Measurements from ENCODE around the gene TEX14.

Gene TEX14

GRCh38 chr17:58597371-58597770, 94.5 kb downstream of the TEX14 start:
- no peak overlapping the region for H3K23ac ChIP-seq (ENCODE audit: low read length in 2 of 2)
- WGBS = 93% methylated on average over 3 of the region's 3 CpGs

DNA sequence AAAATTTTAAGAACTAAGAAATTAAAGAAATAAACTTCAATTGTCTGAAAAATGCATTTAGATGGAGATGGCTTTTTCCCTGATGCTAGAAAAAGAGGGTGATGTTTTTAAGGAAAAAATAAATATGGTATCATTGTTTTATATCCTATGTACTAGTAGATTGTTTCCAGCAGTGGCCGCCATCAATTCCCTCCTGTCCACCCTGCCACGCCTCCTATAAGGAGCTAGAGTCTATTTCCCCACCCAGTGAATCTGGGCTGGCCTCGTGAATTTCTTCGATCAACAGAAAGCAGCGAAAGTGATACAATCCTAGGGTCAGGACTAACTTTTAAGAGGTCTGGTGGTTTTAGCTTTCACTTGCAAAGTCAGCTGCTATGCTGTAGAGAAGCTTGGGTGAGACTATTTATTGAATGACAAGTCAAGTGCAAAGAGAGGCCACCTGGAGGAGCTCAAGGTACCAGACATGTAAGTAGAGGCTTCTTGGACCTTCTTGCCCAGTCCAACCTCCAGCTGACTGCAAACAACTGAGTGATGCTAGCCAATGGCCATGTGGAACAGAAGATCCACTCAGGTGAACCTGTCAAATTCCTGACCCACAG, 96.6 kb downstream of the TEX14 start:
- Histone ChIP-seq H2BK15ac (ENCODE audit: low read depth, poor library complexity, severe bottlenecking) (no peak overlapping the region), H3K27ac (ENCODE audit: low read length, poor library complexity, severe bottlenecking) (no peak overlapping the region), H4K91ac (ENCODE audit: low read length) (no peak overlapping the region), H3K4me3 (ENCODE audit: insufficient read depth in 1 of 2, low read depth in 1 of 2, low read length in 2 of 2) (no peak overlapping the region), H2BK120ac (ENCODE audit: low read depth, low read length) (no peak overlapping the region), H3K4ac (ENCODE audit: low read depth in 1 of 2, low read length in 2 of 2) (no peak overlapping the region), H3K27me3 (ENCODE audit: control insufficient read depth in 1 of 2, insufficient read depth in 1 of 2, low read length in 2 of 2) (peaks cover 0 to 10% of the 10 kb centered on the region in 2 experiments), H3K9me3 (ENCODE audit: control insufficient read depth, low read length) (no peaks in the 10 kb centered on the region), H3K9ac (ENCODE audit: low read length) (no peak overlapping the region), H3K14ac (ENCODE audit: low read length in 2 of 2) (no peak overlapping the region), H3K23ac (ENCODE audit: low read length in 2 of 2) (no peak overlapping the region), H4K8ac (ENCODE audit: low read length) (no peak overlapping the region), H2AFZ (ENCODE audit: low read depth, low read length) (no peak overlapping the region), H2AK5ac (ENCODE audit: low read length, severe bottlenecking) (no peak overlapping the region), H2BK5ac (ENCODE audit: low read depth, low read length, poor library complexity, severe bottlenecking) (no peak overlapping the region), H3K4me1 (ENCODE audit: control insufficient read depth, insufficient read depth, low read depth, low read length) (no peaks in the 10 kb centered on the region), H2BK12ac (ENCODE audit: low read length in 2 of 2) (no peak overlapping the region), H3K79me1 (replicated peaks; ENCODE audit: low read length, poor library complexity, severe bottlenecking) (no peaks in the 10 kb centered on the region), H3K18ac (ENCODE audit: low read depth in 1 of 2, low read length in 2 of 2) (no peak overlapping the region), H3K4me2 (ENCODE audit: low read length, poor library complexity, severe bottlenecking) (no peak overlapping the region), H3K36me3 (ENCODE audit: control insufficient read depth in 1 of 2, insufficient read depth in 2 of 2, low read depth in 1 of 2, low read length in 2 of 2) (no peaks in the 10 kb centered on the region)
- 87% methylated on average over 5 of the region's 5 CpGs for WGBS
- no peak for DNase-seq

More at GRCh38 chr17:58597371-58597770, 94.5 kb downstream of the TEX14 start:
- H3K9ac ChIP-seq (ENCODE audit: low read length) = no peak overlapping the region
- no peak for DNase-seq
- H3K36me3 ChIP-seq (ENCODE audit: control insufficient read depth in 1 of 2, insufficient read depth in 2 of 2, low read depth in 1 of 2, low read length in 2 of 2) = no peaks in the 10 kb centered on the region
- H2BK120ac ChIP-seq (ENCODE audit: low read depth, low read length) = no peak overlapping the region
- no peak overlapping the region for H4K8ac ChIP-seq (ENCODE audit: low read length)
- H2AFZ ChIP-seq (ENCODE audit: low read depth, low read length) = no peak overlapping the region
- no peak overlapping the region for H3K4me3 ChIP-seq (ENCODE audit: insufficient read depth in 1 of 2, low read depth in 1 of 2, low read length in 2 of 2)
- no peaks in the 10 kb centered on the region for H3K4me1 ChIP-seq (ENCODE audit: control insufficient read depth, insufficient read depth, low read depth, low read length)
- no peaks in the 10 kb centered on the region for H3K79me1 ChIP-seq (replicated peaks; ENCODE audit: low read length, poor library complexity, severe bottlenecking)
- no peak overlapping the region for H4K91ac ChIP-seq (ENCODE audit: low read length)
- H3K27ac ChIP-seq (ENCODE audit: low read length, poor library complexity, severe bottlenecking) = no peak overlapping the region
- no peak overlapping the region for H3K4me2 ChIP-seq (ENCODE audit: low read length, poor library complexity, severe bottlenecking)
- H3K4ac ChIP-seq (ENCODE audit: low read depth in 1 of 2, low read length in 2 of 2) = no peak overlapping the region
- H3K14ac ChIP-seq (ENCODE audit: low read length in 2 of 2) = no peak overlapping the region
- H2AK5ac ChIP-seq (ENCODE audit: low read length, severe bottlenecking) = no peak overlapping the region
- no peak overlapping the region for H2BK12ac ChIP-seq (ENCODE audit: low read length in 2 of 2)
- H3K27me3 ChIP-seq (ENCODE audit: control insufficient read depth in 1 of 2, insufficient read depth in 1 of 2, low read length in 2 of 2) = peaks cover 0 to 10% of the 10 kb centered on the region in 2 experiments
- H3K9me3 ChIP-seq (ENCODE audit: control insufficient read depth, low read length) = no peaks in the 10 kb centered on the region
- H2BK15ac ChIP-seq (ENCODE audit: low read depth, poor library complexity, severe bottlenecking) = no peak overlapping the region
- H2BK5ac ChIP-seq (ENCODE audit: low read depth, low read length, poor library complexity, severe bottlenecking) = no peak overlapping the region
- no peak overlapping the region for H3K18ac ChIP-seq (ENCODE audit: low read depth in 1 of 2, low read length in 2 of 2)

- Histone ChIP-seq H3K4me1 (ENCODE audit: control insufficient read depth, insufficient read depth, low read depth, low read length) (no peaks in the 10 kb centered on the region), H3K36me3 (ENCODE audit: control insufficient read depth in 1 of 2, insufficient read depth in 2 of 2, low read depth in 1 of 2, low read length in 2 of 2) (no peaks in the 10 kb centered on the region), H2BK12ac (ENCODE audit: low read length in 2 of 2) (no peak overlapping the region), H2BK120ac (ENCODE audit: low read depth, low read length) (no peak overlapping the region), H3K27me3 (ENCODE audit: control insufficient read depth in 1 of 2, insufficient read depth in 1 of 2, low read length in 2 of 2) (peaks cover 0 to 4% of the 10 kb centered on the region in 2 experiments), H4K8ac (ENCODE audit: low read length) (no peak overlapping the region), H3K4me3 (ENCODE audit: insufficient read depth in 1 of 2, low read depth in 1 of 2, low read length in 2 of 2) (no peak overlapping the region), H3K23ac (ENCODE audit: low read length in 2 of 2) (no peak overlapping the region), H3K9ac (ENCODE audit: low read length) (no peak overlapping the region), H2AK5ac (ENCODE audit: low read length, severe bottlenecking) (no peak overlapping the region), H3K18ac (ENCODE audit: low read depth in 1 of 2, low read length in 2 of 2) (no peak overlapping the region), H2BK5ac (ENCODE audit: low read depth, low read length, poor library complexity, severe bottlenecking) (no peak overlapping the region), H2BK15ac (ENCODE audit: low read depth, poor library complexity, severe bottlenecking) (no peak overlapping the region), H3K27ac (ENCODE audit: low read length, poor library complexity, severe bottlenecking) (no peak overlapping the region), H3K4ac (ENCODE audit: low read depth in 1 of 2, low read length in 2 of 2) (no peak overlapping the region), H3K9me3 (ENCODE audit: control insufficient read depth, low read length) (no peaks in the 10 kb centered on the region), H2AFZ (ENCODE audit: low read depth, low read length) (no peak overlapping the region), H3K4me2 (ENCODE audit: low read length, poor library complexity, severe bottlenecking) (no peak overlapping the region), H4K91ac (ENCODE audit: low read length) (no peak overlapping the region), H3K14ac (ENCODE audit: low read length in 2 of 2) (no peak overlapping the region), H3K79me1 (replicated peaks; ENCODE audit: low read length, poor library complexity, severe bottlenecking) (no peaks in the 10 kb centered on the region)
- no peak for DNase-seq
- 94% methylated on average over 1 of the region's 1 CpG for WGBS
Observed at GRCh38 chr17:58593123-58593522, 98.7 kb downstream of the TEX14 start.

- no peaks in the 10 kb centered on the region for H3K9me3 ChIP-seq (ENCODE audit: control insufficient read depth, low read length)
- WGBS = 90% methylated on average over 2 of the region's 6 CpGs
- DNase-seq = no peak
Observed at GRCh38 chr17:58591455-58591854, 100.4 kb downstream of the TEX14 start.

More at GRCh38 chr17:58591455-58591854, 100.4 kb downstream of the TEX14 start:
- Histone ChIP-seq H2BK15ac (ENCODE audit: low read depth, poor library complexity, severe bottlenecking) (no peak overlapping the region), H3K14ac (ENCODE audit: low read length in 2 of 2) (no peak overlapping the region), H2BK5ac (ENCODE audit: low read depth, low read length, poor library complexity, severe bottlenecking) (no peak overlapping the region), H2AFZ (ENCODE audit: low read depth, low read length) (no peak overlapping the region), H4K8ac (ENCODE audit: low read length) (no peak overlapping the region), H4K91ac (ENCODE audit: low read length) (no peak overlapping the region), H3K23ac (ENCODE audit: low read length in 2 of 2) (no peak overlapping the region), H3K4me3 (ENCODE audit: insufficient read depth in 1 of 2, low read depth in 1 of 2, low read length in 2 of 2) (no peak overlapping the region), H3K4me2 (ENCODE audit: low read length, poor library complexity, severe bottlenecking) (no peak overlapping the region), H2BK120ac (ENCODE audit: low read depth, low read length) (no peak overlapping the region), H3K4ac (ENCODE audit: low read depth in 1 of 2, low read length in 2 of 2) (no peak overlapping the region), H3K9ac (ENCODE audit: low read length) (no peak overlapping the region), H3K18ac (ENCODE audit: low read depth in 1 of 2, low read length in 2 of 2) (no peak overlapping the region), H2AK5ac (ENCODE audit: low read length, severe bottlenecking) (no peak overlapping the region), H3K36me3 (ENCODE audit: control insufficient read depth in 1 of 2, insufficient read depth in 2 of 2, low read depth in 1 of 2, low read length in 2 of 2) (no peaks in the 10 kb centered on the region), H3K27ac (ENCODE audit: low read length, poor library complexity, severe bottlenecking) (no peak overlapping the region), H3K4me1 (ENCODE audit: control insufficient read depth, insufficient read depth, low read depth, low read length) (no peaks in the 10 kb centered on the region), H3K79me1 (replicated peaks; ENCODE audit: low read length, poor library complexity, severe bottlenecking) (no peaks in the 10 kb centered on the region), H3K27me3 (ENCODE audit: control insufficient read depth in 1 of 2, insufficient read depth in 1 of 2, low read length in 2 of 2) (peaks cover 0 to 4% of the 10 kb centered on the region in 2 experiments), H2BK12ac (ENCODE audit: low read length in 2 of 2) (no peak overlapping the region)
